ENCODE measurements around the gene FBXO7.

FBXO7 gene

GRCh38 chr22:32490279-32490678 is 15.7 kb downstream of the FBXO7 start:
- DNase-seq, result no peak

GRCh38 chr22:32492111-32492510 is 17.5 kb downstream of the FBXO7 start:
- no peak for DNase-seq

GRCh38 chr22:32493551-32493950 is 18.9 kb downstream of the FBXO7 start:
- no peak for DNase-seq

- no peak for DNase-seq
Observed at GRCh38 chr22:32494971-32495370, 20.4 kb downstream of the FBXO7 start.

- DNase-seq, result no peak
Observed at GRCh38 chr22:32499666-32500065, 25.1 kb downstream of the FBXO7 start.

GRCh38 chr22:32501836-32502752 is 27.5 kb downstream of the FBXO7 start:
- DNase-seq, result no peak

- DNase-seq, result no peak
Observed at GRCh38 chr22:32509045-32509444, 34.4 kb downstream of the FBXO7 start.

GRCh38 chr22:32511274-32511673 is 36.7 kb downstream of the FBXO7 start:
- DNase-seq, result no peak

GRCh38 chr22:32511776-32512175 is 37.2 kb downstream of the FBXO7 start:
- no peak for DNase-seq

GRCh38 chr22:32512267-32512982 is 37.8 kb downstream of the FBXO7 start:
- no peak for DNase-seq

GRCh38 chr22:32515084-32515483 is 40.5 kb downstream of the FBXO7 start:
- no peak for DNase-seq

GRCh38 chr22:32517488-32517887 is 42.9 kb downstream of the FBXO7 start:
- no peak for DNase-seq

- no peak for DNase-seq
Observed at GRCh38 chr22:32517921-32518320, 43.3 kb downstream of the FBXO7 start.

GRCh38 chr22:32518381-32518780 is 43.8 kb downstream of the FBXO7 start:
- no peak for DNase-seq

GRCh38 chr22:32518848-32519247 is 44.2 kb downstream of the FBXO7 start:
- no peak for DNase-seq

GRCh38 chr22:32520612-32521011 is 46.0 kb downstream of the FBXO7 start:
- DNase-seq, result no peak

GRCh38 chr22:32522237-32522636 is 47.6 kb downstream of the FBXO7 start:
- DNase-seq, result no peak

- no peak for DNase-seq
Observed at GRCh38 chr22:32527756-32528155, 53.1 kb downstream of the FBXO7 start.

GRCh38 chr22:32528316-32528715 is 53.7 kb downstream of the FBXO7 start:
- no peak for DNase-seq

- DNase-seq, result peak; percentile 29
Observed at GRCh38 chr22:32528984-32529982, 54.7 kb downstream of the FBXO7 start.

- DNase-seq, result no peak
Observed at GRCh38 chr22:32531228-32531627, 56.6 kb downstream of the FBXO7 start.

GRCh38 chr22:32531931-32532819 is 57.6 kb downstream of the FBXO7 start:
- peak; percentile 9 for DNase-seq

Data from NCI-H510A treated with DMSO at 0.1 percent for 48 hours (cell line).